Measurements from ENCODE around the gene HAS3.

HAS3 gene

DNA sequence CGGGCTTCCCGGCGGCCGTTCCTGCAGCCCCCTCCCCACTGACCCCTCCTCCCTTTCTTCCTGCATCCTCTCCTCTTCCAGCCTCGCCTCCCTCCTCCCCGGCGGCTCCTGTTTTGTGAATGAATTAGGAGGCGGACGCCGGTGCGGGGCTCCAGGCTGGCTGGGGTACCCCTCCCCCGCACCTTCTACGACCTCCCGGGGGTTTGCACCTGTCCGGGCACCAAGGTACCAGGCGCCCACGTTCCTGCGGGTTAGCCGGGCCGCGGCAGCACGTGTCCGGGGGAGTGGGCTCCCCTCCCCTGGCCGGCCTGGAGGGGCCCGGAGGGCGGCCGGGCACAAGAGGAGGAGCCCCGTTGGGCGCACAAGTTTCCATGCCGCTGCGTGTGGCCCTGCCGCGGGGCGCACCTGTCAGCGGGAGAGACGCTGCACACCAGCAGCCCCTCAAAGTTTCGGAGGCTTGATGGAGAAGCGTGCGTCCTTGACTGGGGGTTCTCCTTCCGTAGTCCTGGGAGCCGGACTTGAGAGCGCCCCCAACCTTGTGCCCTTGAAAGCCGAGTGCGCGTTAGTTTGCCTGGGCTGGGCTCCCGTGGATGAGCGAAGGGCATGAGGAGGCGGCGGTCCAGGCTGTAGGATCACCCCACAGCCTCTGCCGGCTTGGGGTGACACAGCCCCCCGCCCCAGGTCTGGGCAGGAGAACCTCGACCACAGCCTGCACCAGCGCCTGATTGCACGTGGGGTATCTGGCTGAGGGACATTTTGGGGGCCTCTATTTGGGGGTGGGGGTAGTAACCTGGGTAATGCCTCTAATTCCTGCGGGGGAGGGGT lies 1.2 kb downstream of the HAS3 start:
- TF ChIP-seq RARB (CRISPR knock-in tag; IDR thresholded peaks at IDR 0.05), result no peak
- no peak for TF ChIP-seq ZC3H10 (CRISPR knock-in tag; IDR thresholded peaks at IDR 0.05)
- TF ChIP-seq OSR1 (CRISPR knock-in tag; IDR thresholded peaks at IDR 0.05), result no peak
- no peak for TF ChIP-seq TOX (CRISPR knock-in tag; IDR thresholded peaks at IDR 0.05; ENCODE audit: borderline replicate concordance)
- TF ChIP-seq ZNF565 (CRISPR knock-in tag; conservative IDR thresholded peaks at IDR 0.05; ENCODE audit: low read depth), result no peak
- TF ChIP-seq, protein P1, sequence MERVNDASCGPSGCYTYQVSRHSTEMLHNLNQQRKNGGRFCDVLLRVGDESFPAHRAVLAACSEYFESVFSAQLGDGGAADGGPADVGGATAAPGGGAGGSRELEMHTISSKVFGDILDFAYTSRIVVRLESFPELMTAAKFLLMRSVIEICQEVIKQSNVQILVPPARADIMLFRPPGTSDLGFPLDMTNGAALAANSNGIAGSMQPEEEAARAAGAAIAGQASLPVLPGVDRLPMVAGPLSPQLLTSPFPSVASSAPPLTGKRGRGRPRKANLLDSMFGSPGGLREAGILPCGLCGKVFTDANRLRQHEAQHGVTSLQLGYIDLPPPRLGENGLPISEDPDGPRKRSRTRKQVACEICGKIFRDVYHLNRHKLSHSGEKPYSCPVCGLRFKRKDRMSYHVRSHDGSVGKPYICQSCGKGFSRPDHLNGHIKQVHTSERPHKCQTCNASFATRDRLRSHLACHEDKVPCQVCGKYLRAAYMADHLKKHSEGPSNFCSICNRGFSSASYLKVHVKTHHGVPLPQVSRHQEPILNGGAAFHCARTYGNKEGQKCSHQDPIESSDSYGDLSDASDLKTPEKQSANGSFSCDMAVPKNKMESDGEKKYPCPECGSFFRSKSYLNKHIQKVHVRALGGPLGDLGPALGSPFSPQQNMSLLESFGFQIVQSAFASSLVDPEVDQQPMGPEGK (CRISPR knock-in tag; IDR thresholded peaks at IDR 0.05; ENCODE audit: borderline replicate concordance), result no peak
- TF ChIP-seq GLIS3 (CRISPR knock-in tag; IDR thresholded peaks at IDR 0.05), result no peak
- no peak for TF ChIP-seq ESRRG (CRISPR knock-in tag; IDR thresholded peaks at IDR 0.05)
- ATAC-seq, result peak; percentile 13; the same call in 2 of the 3 replicates

GRCh38 chr16:69107316-69107962 lies 2.0 kb downstream of the HAS3 start:
- TF ChIP-seq TOX (CRISPR knock-in tag; IDR thresholded peaks at IDR 0.05; ENCODE audit: borderline replicate concordance) (no peak), RARB (CRISPR knock-in tag; IDR thresholded peaks at IDR 0.05) (no peak), ZNF8 (CRISPR knock-in tag; IDR thresholded peaks at IDR 0.05) (no peak), ZNF565 (CRISPR knock-in tag; conservative IDR thresholded peaks at IDR 0.05; ENCODE audit: low read depth) (no peak), ISL1 (CRISPR knock-in tag; IDR thresholded peaks at IDR 0.05) (no peak), SNAI2 (CRISPR knock-in tag; IDR thresholded peaks at IDR 0.05) (no peak), ZC3H10 (CRISPR knock-in tag; IDR thresholded peaks at IDR 0.05) (no peak), PPARA (CRISPR knock-in tag; IDR thresholded peaks at IDR 0.05; ENCODE audit: borderline replicate concordance) (no peak), ZFP3 (CRISPR knock-in tag; IDR thresholded peaks at IDR 0.05) (no peak), TCF4 (CRISPR knock-in tag; IDR thresholded peaks at IDR 0.05; ENCODE audit: borderline replicate concordance) (no peak), ESRRG (CRISPR knock-in tag; IDR thresholded peaks at IDR 0.05) (no peak), POU6F1 (CRISPR knock-in tag; IDR thresholded peaks at IDR 0.05; ENCODE audit: borderline replicate concordance, low read depth) (no peak), BACH2 (CRISPR knock-in tag; IDR thresholded peaks at IDR 0.05; ENCODE audit: borderline replicate concordance) (no peak)
- TF ChIP-seq, protein P2, sequence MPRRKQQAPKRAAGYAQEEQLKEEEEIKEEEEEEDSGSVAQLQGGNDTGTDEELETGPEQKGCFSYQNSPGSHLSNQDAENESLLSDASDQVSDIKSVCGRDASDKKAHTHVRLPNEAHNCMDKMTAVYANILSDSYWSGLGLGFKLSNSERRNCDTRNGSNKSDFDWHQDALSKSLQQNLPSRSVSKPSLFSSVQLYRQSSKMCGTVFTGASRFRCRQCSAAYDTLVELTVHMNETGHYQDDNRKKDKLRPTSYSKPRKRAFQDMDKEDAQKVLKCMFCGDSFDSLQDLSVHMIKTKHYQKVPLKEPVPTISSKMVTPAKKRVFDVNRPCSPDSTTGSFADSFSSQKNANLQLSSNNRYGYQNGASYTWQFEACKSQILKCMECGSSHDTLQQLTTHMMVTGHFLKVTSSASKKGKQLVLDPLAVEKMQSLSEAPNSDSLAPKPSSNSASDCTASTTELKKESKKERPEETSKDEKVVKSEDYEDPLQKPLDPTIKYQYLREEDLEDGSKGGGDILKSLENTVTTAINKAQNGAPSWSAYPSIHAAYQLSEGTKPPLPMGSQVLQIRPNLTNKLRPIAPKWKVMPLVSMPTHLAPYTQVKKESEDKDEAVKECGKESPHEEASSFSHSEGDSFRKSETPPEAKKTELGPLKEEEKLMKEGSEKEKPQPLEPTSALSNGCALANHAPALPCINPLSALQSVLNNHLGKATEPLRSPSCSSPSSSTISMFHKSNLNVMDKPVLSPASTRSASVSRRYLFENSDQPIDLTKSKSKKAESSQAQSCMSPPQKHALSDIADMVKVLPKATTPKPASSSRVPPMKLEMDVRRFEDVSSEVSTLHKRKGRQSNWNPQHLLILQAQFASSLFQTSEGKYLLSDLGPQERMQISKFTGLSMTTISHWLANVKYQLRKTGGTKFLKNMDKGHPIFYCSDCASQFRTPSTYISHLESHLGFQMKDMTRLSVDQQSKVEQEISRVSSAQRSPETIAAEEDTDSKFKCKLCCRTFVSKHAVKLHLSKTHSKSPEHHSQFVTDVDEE (CRISPR knock-in tag; IDR thresholded peaks at IDR 0.05), result no peak
- ATAC-seq, result no peak

DNA sequence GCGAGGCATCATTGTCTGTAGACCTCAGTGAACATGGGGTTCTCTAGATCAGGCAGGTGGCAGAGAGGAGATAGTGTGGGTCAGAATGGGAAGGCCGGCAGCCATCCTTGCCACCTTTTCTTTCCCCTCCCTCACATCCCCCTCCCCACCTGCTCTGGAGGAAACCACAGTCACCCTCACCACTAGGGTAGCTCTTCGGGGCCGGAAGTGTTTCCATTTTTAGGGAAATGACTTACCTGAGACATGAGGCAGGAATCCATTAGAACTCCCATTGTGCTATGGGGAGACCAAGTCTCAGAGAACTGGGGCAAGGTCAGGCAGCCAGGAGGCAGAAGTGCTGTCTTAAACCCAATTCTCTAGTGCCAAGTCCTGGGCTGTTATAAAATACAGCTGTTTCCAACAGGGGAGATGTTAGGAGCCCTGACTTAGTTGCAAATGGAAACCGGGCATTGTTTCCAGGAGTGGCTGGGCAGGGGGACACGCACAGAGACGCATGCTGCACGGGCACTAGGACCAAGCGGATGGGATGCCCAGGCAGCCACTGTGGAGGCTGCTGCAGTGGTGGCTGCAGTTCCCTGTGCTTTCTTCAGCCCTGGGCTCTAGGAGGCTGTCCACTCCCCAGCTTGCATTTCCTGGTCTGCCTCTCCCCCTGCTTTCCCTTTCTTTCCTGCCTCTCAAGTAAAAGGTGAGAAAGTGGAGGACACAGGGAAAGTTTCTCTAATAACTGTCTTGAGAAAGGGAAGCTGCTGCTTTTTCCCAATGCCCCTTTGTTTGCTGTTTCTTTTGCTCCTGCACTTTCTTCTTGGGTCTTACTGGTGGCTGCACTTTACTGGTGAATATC lies 2.8 kb downstream of the HAS3 start:
- ATAC-seq, result no peak
- TF ChIP-seq POU6F1 (CRISPR knock-in tag; IDR thresholded peaks at IDR 0.05; ENCODE audit: borderline replicate concordance, low read depth), result no peak
- TF ChIP-seq, protein P3, sequence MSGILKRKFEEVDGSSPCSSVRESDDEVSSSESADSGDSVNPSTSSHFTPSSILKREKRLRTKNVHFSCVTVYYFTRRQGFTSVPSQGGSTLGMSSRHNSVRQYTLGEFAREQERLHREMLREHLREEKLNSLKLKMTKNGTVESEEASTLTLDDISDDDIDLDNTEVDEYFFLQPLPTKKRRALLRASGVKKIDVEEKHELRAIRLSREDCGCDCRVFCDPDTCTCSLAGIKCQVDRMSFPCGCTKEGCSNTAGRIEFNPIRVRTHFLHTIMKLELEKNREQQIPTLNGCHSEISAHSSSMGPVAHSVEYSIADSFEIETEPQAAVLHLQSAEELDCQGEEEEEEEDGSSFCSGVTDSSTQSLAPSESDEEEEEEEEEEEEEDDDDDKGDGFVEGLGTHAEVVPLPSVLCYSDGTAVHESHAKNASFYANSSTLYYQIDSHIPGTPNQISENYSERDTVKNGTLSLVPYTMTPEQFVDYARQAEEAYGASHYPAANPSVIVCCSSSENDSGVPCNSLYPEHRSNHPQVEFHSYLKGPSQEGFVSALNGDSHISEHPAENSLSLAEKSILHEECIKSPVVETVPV (CRISPR knock-in tag; IDR thresholded peaks at IDR 0.05), result no peak
- no peak for TF ChIP-seq ZNF565 (CRISPR knock-in tag; conservative IDR thresholded peaks at IDR 0.05; ENCODE audit: low read depth)
- no peak for TF ChIP-seq ZNF70 (CRISPR knock-in tag; IDR thresholded peaks at IDR 0.05)
- TF ChIP-seq, protein P2 (CRISPR knock-in tag; IDR thresholded peaks at IDR 0.05), result no peak
- no peak for TF ChIP-seq BACH2 (CRISPR knock-in tag; IDR thresholded peaks at IDR 0.05; ENCODE audit: borderline replicate concordance)
- TF ChIP-seq OSR1 (CRISPR knock-in tag; IDR thresholded peaks at IDR 0.05), result no peak
- TF ChIP-seq ZC3H10 (CRISPR knock-in tag; IDR thresholded peaks at IDR 0.05), result no peak
- no peak for TF ChIP-seq ESRRG (CRISPR knock-in tag; IDR thresholded peaks at IDR 0.05)
